PC-3 (cell line): Measurements from ENCODE around the gene GNPTG. TPM values are rescaled to one million over a fixed set of nuclear protein-coding genes. Genes with fewer than 3 reads are reported as not detected.

Experiments
- ATAC-seq: fragments of 200-7000 bp; cut with Tn5 transposase; 2 replicates; pipeline ENCODE4 v1.9.1; 2020; ENCODE audit warnings: mild to moderate bottlenecking, moderate library complexity
- BruUV-seq: library from RNA; stranded (reverse); fragments of 400-500 nt; replicated peaks from 2 replicates; lab custom pipeline; 2021; lab: Mats Ljungman, UMichigan
- CTCF ChIA-PET: fragments of 300-600 bp; sonication (Branson Sonifier 250); formaldehyde crosslinking; loops from one replicate; lab custom pipeline; 2022; ENCODE audit warnings: antibody characterized with exemption; lab: Charles Lee
- POLR2A ChIA-PET: fragments of 300-600 bp; sonication (Branson Sonifier 250); formaldehyde crosslinking; loops from one replicate; lab custom pipeline; 2022; ENCODE audit warnings: antibody characterized with exemption; ENCODE audit not compliant: unreplicated experiment; lab: Charles Lee
- DNase-seq: peaks from one replicate; pipeline ENCODE4 v3.0.0-alpha.2; 2015
- H2AFZ ChIP-seq: fragments of 300-600 bp; sonication (generic); 2 replicates; pipeline ENCODE4 v1.6.0; 2016; ENCODE audit warnings: antibody characterized with exemption, low read length
- H3F3A ChIP-seq: fragments of 300-600 bp; sonication (generic); one replicate; pipeline ENCODE4 v1.6.0; 2017; ENCODE audit warnings: antibody characterized with exemption, low read length, control low read depth, mild to moderate bottlenecking; ENCODE audit not compliant: unreplicated experiment
- H3K27ac ChIP-seq: fragments of 300-600 bp; sonication (generic); 2 replicates; pipeline ENCODE4 v1.5.1; 2016; ENCODE audit warnings: mild to moderate bottlenecking, low read length
- H3K27me3 ChIP-seq: fragments of 300-600 bp; sonication (generic); 2 replicates; pipeline ENCODE4 v1.6.1; 2016; ENCODE audit warnings: low read length, mixed read lengths
- H3K36me3 ChIP-seq: fragments of 300-600 bp; sonication (generic); 2 replicates; pipeline ENCODE4 v1.6.1; 2016; ENCODE audit warnings: low read depth, mixed run types, low read length, mixed read lengths
- H3K4me1 ChIP-seq: fragments of 300-600 bp; sonication (generic); 2 replicates; pipeline ENCODE4 v1.5.1; 2016; ENCODE audit warnings: low read length; ENCODE audit not compliant: insufficient read depth
- H3K4me2 ChIP-seq: fragments of 300-600 bp; sonication (generic); 2 replicates; pipeline ENCODE4 v1.6.0; 2016; ENCODE audit warnings: low read length
- H3K4me3 ChIP-seq: fragments of 300-600 bp; sonication (generic); 2 replicates; pipeline ENCODE4 v1.5.1; 2016; ENCODE audit warnings: mild to moderate bottlenecking, low read length, mixed read lengths
- H3K79me2 ChIP-seq: fragments of 300-600 bp; sonication (generic); 2 replicates; pipeline ENCODE4 v1.6.1; 2017; ENCODE audit warnings: low read length, mixed read lengths
- H3K9ac ChIP-seq: fragments of 300-600 bp; sonication (generic); 2 replicates; pipeline ENCODE4 v1.6.0; 2016; ENCODE audit warnings: mild to moderate bottlenecking, low read length
- H3K9me2 ChIP-seq: fragments of 300-600 bp; sonication (generic); replicated peaks from 2 replicates; pipeline ENCODE4 v1.6.1; 2016; ENCODE audit warnings: mixed run types, low read length, mixed read lengths
- H3K9me3 ChIP-seq: fragments of 300-600 bp; sonication (generic); 2 replicates; pipeline ENCODE4 v1.6.1; 2016; ENCODE audit warnings: low read length, mixed read lengths
- H4K20me1 ChIP-seq: fragments of 300-600 bp; sonication (generic); 2 replicates; pipeline ENCODE4 v1.6.1; 2016; ENCODE audit warnings: low read length, mixed read lengths
- CTCF ChIP-seq: fragments of 300-600 bp; sonication (generic); conservative IDR thresholded peaks from 2 replicates; pipeline ENCODE4 v1.5.1; 2017; ENCODE audit warnings: antibody characterized with exemption, low read depth, mild to moderate bottlenecking, low read length
- EZH2 ChIP-seq: fragments of 300-600 bp; sonication (generic); IDR thresholded peaks from one replicate; pipeline ENCODE4 v1.6.1; 2017; ENCODE audit warnings: antibody characterized with exemption, mild to moderate bottlenecking, low read length; ENCODE audit not compliant: unreplicated experiment
- EZH2phosphoT487 ChIP-seq: fragments of 300-600 bp; sonication (generic); IDR thresholded peaks from 2 replicates; pipeline ENCODE4 v1.6.1; 2018; ENCODE audit warnings: mild to moderate bottlenecking, antibody characterized with exemption, low read length, borderline replicate concordance
- intact Hi-C: fragments of 100-400 bp; cut with micrococcal nuclease; formaldehyde crosslinking; loops from 2 replicates; pipeline ENCODE4 v1.9.0; 2023
- total RNA-seq: library from RNA; depleted of rRNA; stranded (reverse); fragments of >200 nt; gene quantifications from 2 replicates; pipeline ENCODE4 v1.2.3, GENCODE V29; 2014

The GNPTG gene
- total RNA-seq, 1 experiment from 2014 or later, result 36.3 TPM

- H3K9me2 ChIP-seq, result no peaks in the 10 kb centered on the region
- no peaks in the 10 kb centered on the region for H3K36me3 ChIP-seq
- H4K20me1 ChIP-seq, result no peaks in the 10 kb centered on the region
- no TSS peak for BruUV-seq
- POLR2A ChIA-PET, result no interaction called here
- DNase-seq (no peak), ATAC-seq (no peak)
- H3K27ac ChIP-seq, result no peak overlapping the region
- H3K4me2 ChIP-seq, result no peak overlapping the region
- intact Hi-C loops, result no loop called here
- no peaks in the 10 kb centered on the region for H3K4me1 ChIP-seq
- no peak overlapping the region for H3K9ac ChIP-seq
- H2AFZ ChIP-seq, result no peak overlapping the region
- H3K27me3 ChIP-seq, result no peaks in the 10 kb centered on the region
- no peaks in the 10 kb centered on the region for H3K9me3 ChIP-seq
- no peak for TF ChIP-seq EZH2phosphoT487
- no peak for TF ChIP-seq EZH2
- no peak for TF ChIP-seq CTCF
- no peak overlapping the region for H3K4me3 ChIP-seq
- H3K79me2 ChIP-seq, result no peaks in the 10 kb centered on the region
- no peaks in the 10 kb centered on the region for H3F3A ChIP-seq
- CTCF ChIA-PET, result no interaction called here
Observed at GRCh38 chr16:1398826-1399581, 47.3 kb downstream of the GNPTG start.

GRCh38 chr16:1401061-1401757 is 49.5 kb downstream of the GNPTG start:
- H3K27me3 ChIP-seq, result no peaks in the 10 kb centered on the region
- no peaks in the 10 kb centered on the region for H3K36me3 ChIP-seq
- DNase-seq, result no peak
- no peak overlapping the region for H3K9ac ChIP-seq
- H4K20me1 ChIP-seq, result no peaks in the 10 kb centered on the region
- ATAC-seq, result no peak
- no peaks in the 10 kb centered on the region for H3F3A ChIP-seq
- H3K9me3 ChIP-seq, result no peaks in the 10 kb centered on the region
- no peak for TF ChIP-seq EZH2phosphoT487
- no peak for TF ChIP-seq EZH2
- TF ChIP-seq CTCF, result no peak
- BruUV-seq, result no TSS peak
- H3K27ac ChIP-seq, result no peak overlapping the region
- no peaks in the 10 kb centered on the region for H3K9me2 ChIP-seq
- H3K4me2 ChIP-seq, result no peak overlapping the region
- H2AFZ ChIP-seq, result no peak overlapping the region
- intact Hi-C loops, result no loop called here
- no peak overlapping the region for H3K4me3 ChIP-seq
- ChIA-PET POLR2A (no interaction called here), CTCF (no interaction called here)
- no peaks in the 10 kb centered on the region for H3K79me2 ChIP-seq
- H3K4me1 ChIP-seq, result no peaks in the 10 kb centered on the region

- no peaks in the 10 kb centered on the region for H3K9me3 ChIP-seq
- TF ChIP-seq CTCF (no peak), EZH2phosphoT487 (no peak), EZH2 (no peak)
- no peak overlapping the region for H3K4me2 ChIP-seq
- CTCF ChIA-PET, result no interaction called here
- intact Hi-C loops, result no loop called here
- no peak overlapping the region for H3K4me3 ChIP-seq
- no peaks in the 10 kb centered on the region for H3K27me3 ChIP-seq
- H3K9ac ChIP-seq, result no peak overlapping the region
- BruUV-seq, result no TSS peak
- H2AFZ ChIP-seq, result no peak overlapping the region
- H4K20me1 ChIP-seq, result no peaks in the 10 kb centered on the region
- ATAC-seq (no peak), DNase-seq (no peak)
- no peaks in the 10 kb centered on the region for H3K36me3 ChIP-seq
- no peaks in the 10 kb centered on the region for H3K79me2 ChIP-seq
- POLR2A ChIA-PET, result no interaction called here
- H3F3A ChIP-seq, result no peaks in the 10 kb centered on the region
- no peak overlapping the region for H3K27ac ChIP-seq
- H3K9me2 ChIP-seq, result no peaks in the 10 kb centered on the region
- no peaks in the 10 kb centered on the region for H3K4me1 ChIP-seq
Observed at GRCh38 chr16:1401758-1402154, 50.0 kb downstream of the GNPTG start.
